HEK293 (cell line): ENCODE data around the gene PCK1.

Source experiments
- CTCF ChIP-seq: fragments of 450-650 bp; formaldehyde crosslinking; IDR thresholded peaks from 2 replicates; pipeline ENCODE4 v1.5.1; 2016; ENCODE audit warnings: missing biosample characterization, missing genetic modification characterization
- PATZ1 ChIP-seq: fragments of 450-650 bp; formaldehyde crosslinking; IDR thresholded peaks from 2 replicates; pipeline ENCODE4 v1.5.1; 2016; ENCODE audit warnings: missing biosample characterization, missing genetic modification characterization
- PRDM1 ChIP-seq: fragments of 450-650 bp; formaldehyde crosslinking; IDR thresholded peaks from 2 replicates; pipeline ENCODE4; 2016; ENCODE audit warnings: missing biosample characterization, missing genetic modification characterization
- SP2 ChIP-seq: fragments of 450-650 bp; formaldehyde crosslinking; IDR thresholded peaks from 2 replicates; pipeline ENCODE4 v1.5.1; 2016; ENCODE audit warnings: missing biosample characterization, missing genetic modification characterization
- YY1 ChIP-seq: fragments of 450-650 bp; formaldehyde crosslinking; IDR thresholded peaks from 2 replicates; pipeline ENCODE4 v1.5.1; 2018; ENCODE audit warnings: missing biosample characterization, missing genetic modification characterization
- ZNF18 ChIP-seq: fragments of 450-650 bp; formaldehyde crosslinking; IDR thresholded peaks from 2 replicates; pipeline ENCODE4 v1.5.1; 2016; ENCODE audit warnings: missing biosample characterization, missing genetic modification characterization
- ZNF341 ChIP-seq: fragments of 450-650 bp; formaldehyde crosslinking; IDR thresholded peaks from 2 replicates; pipeline ENCODE4; 2016; ENCODE audit warnings: low read depth, missing biosample characterization, missing genetic modification characterization
- ZNF654 ChIP-seq: fragments of 450-650 bp; formaldehyde crosslinking; IDR thresholded peaks from 2 replicates; pipeline ENCODE4 v1.5.1; 2016; ENCODE audit warnings: low read depth, missing biosample characterization, missing genetic modification characterization
- ZNF692 ChIP-seq: fragments of 450-650 bp; formaldehyde crosslinking; IDR thresholded peaks from 2 replicates; pipeline ENCODE4 v1.5.1; 2016; ENCODE audit warnings: missing biosample characterization, missing genetic modification characterization
- ZSCAN16 ChIP-seq: fragments of 450-650 bp; formaldehyde crosslinking; IDR thresholded peaks from 2 replicates; pipeline ENCODE4 v1.5.1; 2016; ENCODE audit warnings: missing biosample characterization, missing genetic modification characterization
- ZSCAN23 ChIP-seq: fragments of 450-650 bp; formaldehyde crosslinking; IDR thresholded peaks from 2 replicates; pipeline ENCODE4 v1.5.1; 2016; ENCODE audit warnings: missing biosample characterization, missing genetic modification characterization

- TF ChIP-seq CTCF, result no peak
- no peak for TF ChIP-seq PATZ1 (tag by site-specific recombination)
- TF ChIP-seq ZSCAN23, result no peak
- no peak for TF ChIP-seq SP2 (tag by site-specific recombination)
- no peak for TF ChIP-seq YY1
- no peak for TF ChIP-seq ZNF692 (tag by site-specific recombination)
- no peak for TF ChIP-seq ZNF341 (tag by site-specific recombination)
- TF ChIP-seq ZNF654 (tag by site-specific recombination), result no peak
- no peak for TF ChIP-seq ZNF18 (tag by site-specific recombination)
- TF ChIP-seq ZSCAN16 (tag by site-specific recombination), result no peak
- TF ChIP-seq PRDM1 (tag by site-specific recombination), result no peak
These were observed 9.4 kb downstream of the PCK1 start for GRCh38 chr20:57570145-57570850.
